ENCODE measurements around the gene SDCCAG8.

Gene SDCCAG8

DNA sequence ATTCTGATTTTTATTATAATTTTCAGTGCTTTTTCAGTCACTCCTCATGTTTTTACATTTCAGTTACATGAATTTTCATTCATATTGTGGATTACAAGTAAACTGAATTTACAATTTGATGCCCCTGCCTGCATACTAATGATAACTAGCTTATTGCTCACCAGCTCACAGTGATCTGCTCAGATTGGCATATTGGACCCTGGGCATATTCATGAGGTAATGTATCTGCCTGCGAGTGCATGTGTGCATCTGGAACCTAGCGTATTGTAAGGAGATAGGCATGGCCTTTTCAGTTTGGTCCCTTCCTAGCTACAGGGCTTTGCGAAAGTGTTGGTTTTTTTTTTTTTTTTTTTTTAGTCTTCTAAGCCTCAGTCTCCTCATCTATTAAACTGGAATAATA, 213.7 kb downstream of the SDCCAG8 start:
- Histone ChIP-seq H3K4me3 (ENCODE audit: low read length) (no peak overlapping the region), H4K20me1 (ENCODE audit: insufficient read depth, low read length) (no peaks in the 10 kb centered on the region), H3K4me2 (ENCODE audit: low read length) (no peak overlapping the region), H3K9me3 (ENCODE audit: insufficient read depth, low read length) (no peaks in the 10 kb centered on the region), H3K27me3 (ENCODE audit: low read depth, low read length) (no peaks in the 10 kb centered on the region), H3K79me2 (ENCODE audit: low read length) (no peaks in the 10 kb centered on the region), H2AFZ (ENCODE audit: low read depth, low read length) (no peak overlapping the region), H3K4me1 (ENCODE audit: low read length) (peaks cover 28% of the 10 kb centered on the region), H3K27ac (ENCODE audit: low read length) (no peak overlapping the region), H3K36me3 (replicated peaks; ENCODE audit: low read depth, low read length) (no peaks in the 10 kb centered on the region), H3K9ac (ENCODE audit: low read length) (no peak overlapping the region)
- TF ChIP-seq, protein P1, sequence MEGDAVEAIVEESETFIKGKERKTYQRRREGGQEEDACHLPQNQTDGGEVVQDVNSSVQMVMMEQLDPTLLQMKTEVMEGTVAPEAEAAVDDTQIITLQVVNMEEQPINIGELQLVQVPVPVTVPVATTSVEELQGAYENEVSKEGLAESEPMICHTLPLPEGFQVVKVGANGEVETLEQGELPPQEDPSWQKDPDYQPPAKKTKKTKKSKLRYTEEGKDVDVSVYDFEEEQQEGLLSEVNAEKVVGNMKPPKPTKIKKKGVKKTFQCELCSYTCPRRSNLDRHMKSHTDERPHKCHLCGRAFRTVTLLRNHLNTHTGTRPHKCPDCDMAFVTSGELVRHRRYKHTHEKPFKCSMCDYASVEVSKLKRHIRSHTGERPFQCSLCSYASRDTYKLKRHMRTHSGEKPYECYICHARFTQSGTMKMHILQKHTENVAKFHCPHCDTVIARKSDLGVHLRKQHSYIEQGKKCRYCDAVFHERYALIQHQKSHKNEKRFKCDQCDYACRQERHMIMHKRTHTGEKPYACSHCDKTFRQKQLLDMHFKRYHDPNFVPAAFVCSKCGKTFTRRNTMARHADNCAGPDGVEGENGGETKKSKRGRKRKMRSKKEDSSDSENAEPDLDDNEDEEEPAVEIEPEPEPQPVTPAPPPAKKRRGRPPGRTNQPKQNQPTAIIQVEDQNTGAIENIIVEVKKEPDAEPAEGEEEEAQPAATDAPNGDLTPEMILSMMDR (IDR thresholded peaks at IDR 0.05; ENCODE audit: low read depth, low read length): no peak
- TF ChIP-seq EZH2phosphoT487 (IDR thresholded peaks at IDR 0.05; ENCODE audit: low read depth): no peak

- H4K20me1 ChIP-seq (ENCODE audit: insufficient read depth, low read length): no peaks in the 10 kb centered on the region
- no peaks in the 10 kb centered on the region for H3K79me2 ChIP-seq (ENCODE audit: low read length)
- no peaks in the 10 kb centered on the region for H3K9me3 ChIP-seq (ENCODE audit: insufficient read depth, low read length)
- H3K27ac ChIP-seq (ENCODE audit: low read length): no peak overlapping the region
- no peaks in the 10 kb centered on the region for H3K36me3 ChIP-seq (replicated peaks; ENCODE audit: low read depth, low read length)
- H3K27me3 ChIP-seq (ENCODE audit: low read depth, low read length): no peaks in the 10 kb centered on the region
- H3K4me1 ChIP-seq (ENCODE audit: low read length): peaks cover 28% of the 10 kb centered on the region
- TF ChIP-seq, protein P1 (IDR thresholded peaks at IDR 0.05; ENCODE audit: low read depth, low read length): no peak
- no peak for TF ChIP-seq EZH2phosphoT487 (IDR thresholded peaks at IDR 0.05; ENCODE audit: low read depth)
- no peak overlapping the region for H3K4me2 ChIP-seq (ENCODE audit: low read length)
- H3K9ac ChIP-seq (ENCODE audit: low read length): no peak overlapping the region
- no peak overlapping the region for H2AFZ ChIP-seq (ENCODE audit: low read depth, low read length)
- no peak overlapping the region for H3K4me3 ChIP-seq (ENCODE audit: low read length)
Observed at GRCh38 chr1:243470502-243470901, 214.7 kb downstream of the SDCCAG8 start.

GRCh38 chr1:243471026-243471685, 215.3 kb downstream of the SDCCAG8 start:
- Histone ChIP-seq H3K4me2 (ENCODE audit: low read length) (peak overlapping the region; percentile 36; the same call in 1 of the 2 replicates), H3K4me1 (ENCODE audit: low read length) (peaks cover 28% of the 10 kb centered on the region), H3K4me3 (ENCODE audit: low read length) (no peak overlapping the region)

More at GRCh38 chr1:243471026-243471685, 215.3 kb downstream of the SDCCAG8 start:
- no peak for TF ChIP-seq EZH2phosphoT487 (IDR thresholded peaks at IDR 0.05; ENCODE audit: low read depth)
- TF ChIP-seq, protein P1 (IDR thresholded peaks at IDR 0.05; ENCODE audit: low read depth, low read length): no peak
- no peak overlapping the region for H3K27ac ChIP-seq (ENCODE audit: low read length)
- no peaks in the 10 kb centered on the region for H3K9me3 ChIP-seq (ENCODE audit: insufficient read depth, low read length)
- no peak overlapping the region for H3K9ac ChIP-seq (ENCODE audit: low read length)
- H3K27me3 ChIP-seq (ENCODE audit: low read depth, low read length): no peaks in the 10 kb centered on the region
- no peaks in the 10 kb centered on the region for H4K20me1 ChIP-seq (ENCODE audit: insufficient read depth, low read length)
- no peak overlapping the region for H2AFZ ChIP-seq (ENCODE audit: low read depth, low read length)
- H3K79me2 ChIP-seq (ENCODE audit: low read length): no peaks in the 10 kb centered on the region
- H3K36me3 ChIP-seq (replicated peaks; ENCODE audit: low read depth, low read length): no peaks in the 10 kb centered on the region
